Dedifferentiated amniotic fluid mesenchymal stem cell (primary cell): ENCODE results near the gene MCM6.

Source experiments
- DNase-seq: peaks from one replicate; pipeline ENCODE4 v3.0.0-alpha.2; 2016; ENCODE audit errors: extremely low spot score

Gene MCM6

GRCh38 chr2:135863233-135863632 lies 13.0 kb downstream of the MCM6 start:
- peak; percentile 49 for DNase-seq

- no peak for DNase-seq
These were observed 13.5 kb downstream of the MCM6 start for GRCh38 chr2:135862718-135863117.

DNA sequence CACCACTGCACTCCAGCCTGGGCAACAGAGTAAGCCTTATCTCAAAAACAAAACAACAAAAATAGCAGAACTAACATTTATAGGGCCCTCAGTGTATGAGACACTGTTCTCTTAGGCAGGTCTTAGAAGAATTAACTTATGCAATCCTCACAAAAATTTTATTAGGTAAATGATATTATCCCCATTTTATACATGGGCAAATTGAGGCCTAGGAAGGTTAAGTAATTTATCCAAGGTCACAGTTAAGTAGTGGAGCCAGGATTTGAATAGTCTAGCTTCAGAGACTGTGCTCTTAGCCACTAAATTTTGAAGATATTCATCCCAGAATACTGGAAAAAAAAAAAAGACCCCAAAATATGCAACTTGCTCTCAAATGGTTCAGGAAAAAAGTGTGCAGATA lies 22.8 kb downstream of the MCM6 start:
- no peak for DNase-seq

DNA sequence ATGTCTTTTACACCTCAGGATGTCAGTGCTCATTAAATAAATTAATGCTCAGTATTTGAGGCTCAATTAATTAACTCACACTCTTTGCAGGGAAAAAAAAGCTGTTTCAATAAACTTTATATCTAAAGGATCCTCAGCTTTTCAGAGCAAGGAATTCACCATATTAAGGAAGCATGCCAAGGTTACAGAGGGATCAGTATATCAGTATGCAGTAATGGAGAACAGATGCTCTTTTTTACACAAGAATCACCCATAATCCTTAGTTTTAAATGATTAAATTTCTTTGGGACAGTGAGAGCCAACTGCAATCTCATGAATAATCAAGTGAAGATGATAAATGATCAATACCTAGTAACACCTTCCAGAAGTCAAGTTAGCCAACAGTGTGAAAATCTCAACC lies 24.4 kb downstream of the MCM6 start:
- DNase-seq: no peak

DNA sequence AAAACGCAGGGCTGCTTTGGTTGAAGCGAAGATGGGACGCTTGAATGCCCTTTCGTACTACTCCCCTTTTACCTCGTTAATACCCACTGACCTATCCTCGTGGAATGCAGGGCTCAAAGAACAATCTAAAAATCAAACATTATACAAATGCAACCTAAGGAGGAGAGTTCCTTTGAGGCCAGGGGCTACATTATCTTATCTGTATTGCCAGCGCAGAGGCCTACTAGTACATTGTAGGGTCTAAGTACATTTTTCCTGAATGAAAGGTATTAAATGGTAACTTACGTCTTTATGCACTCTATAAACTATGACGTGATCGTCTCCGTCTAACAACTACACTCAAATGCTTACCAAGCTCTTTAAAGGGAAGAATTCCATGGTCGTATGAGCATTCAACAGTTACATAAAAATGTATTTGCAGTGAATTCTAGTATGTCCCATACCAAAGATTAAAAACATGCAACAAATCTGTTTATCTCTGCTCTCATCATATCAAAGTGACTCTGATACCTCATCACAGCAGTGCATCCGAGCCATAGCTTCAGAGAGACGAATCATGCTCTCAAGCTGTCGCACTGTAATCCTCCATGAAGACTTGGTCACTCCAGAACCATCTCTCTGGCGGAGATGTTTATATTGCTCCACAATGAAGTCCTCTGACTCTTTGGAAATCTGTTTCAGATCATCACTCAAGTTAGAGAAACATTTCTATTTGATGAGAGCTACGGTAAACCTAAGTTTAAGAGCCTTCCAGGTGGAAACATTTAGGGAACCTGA lies 25.2 kb downstream of the MCM6 start:
- no peak for DNase-seq

GRCh38 chr2:135849087-135849486 lies 27.2 kb downstream of the MCM6 start:
- DNase-seq: no peak

- DNase-seq: no peak
These were observed 30.2 kb downstream of the MCM6 start for GRCh38 chr2:135845997-135846396.

GRCh38 chr2:135845257-135845656 lies 31.0 kb downstream of the MCM6 start:
- no peak for DNase-seq

DNA sequence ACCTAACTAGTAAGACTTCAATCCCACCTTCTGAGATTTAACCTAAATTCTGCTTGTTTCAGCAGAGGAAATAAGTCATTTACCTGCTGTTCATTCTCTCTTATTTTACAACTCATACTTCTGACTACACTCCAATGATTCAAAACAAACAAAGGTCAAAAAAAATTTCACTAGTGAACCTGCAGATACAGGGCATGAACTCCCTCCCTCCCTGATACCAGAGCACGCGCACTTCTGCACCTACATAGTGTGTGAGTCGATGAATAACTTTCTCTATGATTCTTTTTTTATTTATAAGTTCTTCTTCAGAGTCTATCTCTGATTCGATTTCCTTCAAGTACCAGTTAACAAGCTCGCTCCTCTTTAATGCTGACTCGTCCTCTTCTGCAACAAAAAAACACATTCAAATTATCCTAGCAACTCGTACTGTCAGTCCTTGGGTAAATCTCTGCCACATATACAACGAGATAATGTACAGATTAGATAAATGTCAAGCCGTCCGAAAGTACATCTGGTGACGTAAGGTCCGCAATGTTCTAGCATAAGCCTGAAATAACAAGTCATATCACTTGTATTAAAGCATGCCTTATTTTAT lies 31.8 kb downstream of the MCM6 start:
- no peak for DNase-seq

DNA sequence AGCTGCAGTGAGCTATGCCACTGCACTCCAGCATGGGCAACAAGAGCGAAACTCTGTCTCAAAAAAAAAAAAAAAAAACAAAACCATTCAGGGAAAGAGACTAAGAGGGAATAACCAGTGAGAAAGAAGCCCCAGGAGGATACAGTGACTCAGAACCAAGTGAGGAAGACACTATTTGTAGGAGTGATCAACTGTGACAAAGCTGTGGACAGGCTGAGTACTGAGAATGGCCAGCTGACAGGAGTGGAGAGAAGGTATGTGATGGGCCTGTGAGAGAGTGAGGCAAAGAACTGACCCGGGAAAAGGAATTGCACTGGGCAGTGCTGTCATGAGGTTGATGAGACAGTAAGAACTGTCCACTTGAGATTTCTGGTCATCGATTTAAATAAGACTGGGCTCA lies 32.6 kb downstream of the MCM6 start:
- DNase-seq: no peak

DNA sequence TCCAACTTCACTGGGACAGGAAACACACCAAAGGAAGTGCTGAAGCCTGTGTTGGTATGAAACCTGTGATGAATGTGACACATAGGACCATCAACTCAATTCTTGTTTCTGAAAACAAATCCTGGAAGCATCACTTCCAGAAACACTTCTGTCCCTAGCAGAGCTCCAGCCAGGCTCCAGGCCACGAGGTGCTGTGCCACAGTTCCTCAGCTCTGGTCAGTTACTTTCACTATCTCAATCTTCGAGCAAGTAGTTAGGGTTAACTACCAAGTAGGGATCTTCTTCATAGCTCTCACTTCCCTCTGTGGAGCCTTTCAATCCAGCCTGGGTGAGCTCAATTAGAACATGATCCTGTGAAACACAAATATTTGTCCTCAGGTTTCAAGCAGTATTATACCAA lies 35.6 kb downstream of the MCM6 start:
- DNase-seq: peak; percentile 27

DNA sequence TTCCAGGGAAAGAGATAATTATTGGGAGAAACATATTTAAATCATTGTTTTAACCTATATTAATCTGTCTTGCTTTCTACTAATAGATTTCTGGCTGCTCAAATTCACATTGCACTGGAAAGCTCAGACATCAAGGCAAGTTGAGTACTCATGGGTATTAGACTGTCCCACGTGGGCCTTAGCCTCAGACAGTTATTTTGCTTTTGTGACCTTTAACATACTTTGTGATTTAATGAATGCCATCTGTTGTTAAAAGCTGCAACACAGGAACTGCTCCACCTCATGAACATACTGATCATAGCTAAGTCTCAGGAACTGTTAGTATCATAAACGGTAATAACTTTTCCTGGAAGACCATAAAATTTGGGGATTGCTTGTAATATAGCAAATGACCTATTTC lies 36.5 kb downstream of the MCM6 start:
- DNase-seq: peak; percentile 87

GRCh38 chr2:135838502-135838901 lies 37.7 kb downstream of the MCM6 start:
- DNase-seq: no peak

GRCh38 chr2:135836596-135837270 lies 39.5 kb downstream of the MCM6 start, which contains the start of gene LCT:
TSS of gene LCT (minus strand) at chr2:135837184. CDS start at chr2:135837169, 15 bp downstream.
- no peak for DNase-seq

- DNase-seq: no peak
These were observed 43.4 kb downstream of the MCM6 start for GRCh38 chr2:135832891-135833290.

- DNase-seq: no peak
These were observed 44.9 kb downstream of the MCM6 start for GRCh38 chr2:135831180-135831812.

DNA sequence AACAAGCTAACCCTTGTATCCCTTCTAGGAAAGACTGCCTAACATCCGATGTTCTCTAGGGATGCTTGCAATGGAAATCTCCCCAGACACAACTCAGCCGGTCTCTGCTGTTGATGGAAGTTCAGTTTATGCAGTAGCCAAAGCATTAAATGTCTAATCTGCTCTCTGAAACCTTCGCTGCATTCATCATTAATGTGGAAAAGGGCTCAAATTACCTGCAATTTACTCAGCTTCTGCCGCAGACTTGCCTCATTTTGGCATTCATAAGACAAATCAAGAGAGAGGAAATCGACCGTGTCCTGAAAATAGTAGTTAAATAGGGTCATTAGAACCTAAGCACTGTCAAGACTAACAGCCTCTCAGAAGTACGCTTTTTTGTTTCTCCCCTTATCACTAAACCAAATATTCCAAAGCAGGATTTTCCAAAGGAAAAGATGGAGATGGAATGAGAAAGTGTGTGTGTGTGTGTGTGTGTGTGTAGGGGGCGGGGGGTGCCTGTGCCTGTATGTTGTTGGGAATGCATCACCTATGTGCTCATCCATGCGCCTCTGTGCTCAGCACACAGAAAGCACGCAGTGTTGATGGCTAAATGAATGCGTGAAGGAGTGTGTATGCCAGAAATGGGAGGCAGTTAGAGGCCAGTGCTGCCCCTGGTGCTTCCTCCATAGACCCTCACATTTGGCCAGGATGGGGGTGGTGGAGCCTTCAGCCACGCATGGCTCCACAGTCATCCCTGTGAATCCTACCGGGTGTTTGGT lies 46.7 kb downstream of the MCM6 start:
- no peak for DNase-seq

- DNase-seq: no peak
These were observed 49.7 kb downstream of the MCM6 start for GRCh38 chr2:135826544-135826943.

DNA sequence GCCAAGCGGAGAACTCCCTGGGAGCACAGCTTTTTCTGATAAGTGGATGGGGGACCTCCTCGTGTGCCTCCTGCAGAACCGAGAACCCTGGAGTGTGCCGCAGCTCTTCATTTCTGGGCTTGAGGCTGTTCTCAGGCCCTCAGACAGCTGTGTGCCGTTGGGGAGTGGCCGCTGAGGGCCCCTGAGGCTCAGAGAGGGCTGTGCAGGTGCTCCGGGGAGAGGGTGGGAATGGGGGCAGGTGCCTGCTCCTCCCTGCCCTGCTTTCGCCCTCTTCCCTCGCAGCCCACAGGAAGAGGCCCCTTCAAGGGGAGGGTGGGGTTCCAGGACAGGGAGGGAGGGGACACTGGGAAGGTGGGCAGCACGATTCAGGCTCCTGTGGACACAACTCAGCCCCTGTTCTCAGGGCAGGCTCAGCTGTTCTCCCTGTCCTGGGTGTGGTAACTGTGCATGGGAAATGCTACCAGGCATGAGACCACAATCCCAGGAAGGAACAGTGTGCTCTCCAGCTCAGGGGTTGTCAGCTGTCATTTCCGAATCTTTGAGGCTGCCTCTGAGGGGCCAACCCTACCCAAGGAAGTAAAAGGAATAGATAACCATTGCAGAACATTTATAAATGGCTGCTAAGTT lies 50.6 kb downstream of the MCM6 start:
- DNase-seq: no peak

GRCh38 chr2:135825131-135825530 lies 51.1 kb downstream of the MCM6 start:
- no peak for DNase-seq

DNA sequence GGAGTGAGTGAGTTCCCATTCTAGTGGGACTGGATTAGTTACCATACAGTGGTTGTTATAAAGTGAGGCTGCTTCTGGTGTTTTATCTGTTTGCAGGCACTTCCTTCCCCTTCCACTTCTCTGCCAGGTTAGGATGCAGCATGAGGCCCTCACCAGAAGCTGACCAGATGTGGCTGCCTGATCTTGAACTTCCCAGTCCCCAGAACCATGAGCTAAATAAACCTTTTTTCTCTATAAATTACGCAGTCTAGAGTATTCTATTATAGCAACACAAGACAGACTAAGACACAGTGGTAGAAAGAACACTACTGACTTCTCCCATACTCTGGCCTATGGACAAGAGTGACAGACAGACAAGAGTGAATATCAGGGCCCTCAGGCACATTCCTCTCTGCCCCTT lies 53.4 kb downstream of the MCM6 start:
- DNase-seq: no peak
